GM21723 (cell line): ENCODE measurements around the gene PUM2.
"Not testable (repeated sequence)": the region's sequence is repeated elsewhere in the genome, so short reads cannot be mapped to it uniquely, and the experiment has no call there.

Source experiments
- ATAC-seq: cut with Tn5 transposase; IDR thresholded peaks from one replicate; pipeline ENCODE4 v1.9.1; 2021; ENCODE audit warnings: mild to moderate bottlenecking, moderate library complexity; ENCODE audit not compliant: unreplicated experiment

Gene PUM2

DNA sequence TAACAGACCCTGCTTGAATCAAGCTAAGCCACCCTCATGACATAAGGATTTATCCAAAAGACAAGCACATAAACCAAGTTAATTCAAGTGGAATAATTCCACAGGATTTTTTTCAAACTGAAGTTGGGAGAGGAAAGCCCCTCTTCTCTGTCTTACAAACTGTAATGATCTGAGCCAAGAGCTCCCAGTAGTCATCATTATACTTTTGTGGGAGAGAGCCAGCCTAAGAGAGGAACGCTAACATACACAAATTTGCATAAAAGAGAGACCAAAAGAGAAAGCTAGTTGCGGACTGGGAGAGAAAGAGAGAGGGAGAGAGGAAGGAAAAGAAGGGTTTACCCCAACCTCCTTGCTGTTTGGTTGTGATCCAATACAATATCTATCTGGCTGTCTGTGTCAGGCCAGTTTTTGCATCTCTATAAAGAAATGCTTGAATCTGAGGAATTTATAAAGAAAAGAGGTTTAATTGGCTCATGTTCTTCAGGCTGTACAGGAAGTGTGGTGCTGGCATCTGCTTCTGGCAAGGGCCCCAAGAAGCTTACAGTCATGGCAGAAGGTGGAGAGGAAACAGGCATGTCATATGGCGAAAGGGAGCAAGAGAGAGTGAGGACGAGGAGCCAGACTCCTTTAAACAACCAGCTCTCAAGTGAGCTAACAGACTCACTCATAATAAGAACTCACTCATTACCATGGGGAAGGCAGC, 20.8 kb upstream of the PUM2 start:
- no peak for ATAC-seq

- no peak for ATAC-seq
Observed at GRCh38 chr2:20370191-20370590, 19.5 kb upstream of the PUM2 start.

GRCh38 chr2:20369366-20369765, 18.7 kb upstream of the PUM2 start:
- no peak for ATAC-seq

- no peak for ATAC-seq
Observed at GRCh38 chr2:20368706-20369105, 18.1 kb upstream of the PUM2 start.

GRCh38 chr2:20367929-20368328, 17.3 kb upstream of the PUM2 start:
- not testable (repeated sequence) for ATAC-seq

- ATAC-seq: no peak
Observed at GRCh38 chr2:20366672-20367116, 16.1 kb upstream of the PUM2 start.

DNA sequence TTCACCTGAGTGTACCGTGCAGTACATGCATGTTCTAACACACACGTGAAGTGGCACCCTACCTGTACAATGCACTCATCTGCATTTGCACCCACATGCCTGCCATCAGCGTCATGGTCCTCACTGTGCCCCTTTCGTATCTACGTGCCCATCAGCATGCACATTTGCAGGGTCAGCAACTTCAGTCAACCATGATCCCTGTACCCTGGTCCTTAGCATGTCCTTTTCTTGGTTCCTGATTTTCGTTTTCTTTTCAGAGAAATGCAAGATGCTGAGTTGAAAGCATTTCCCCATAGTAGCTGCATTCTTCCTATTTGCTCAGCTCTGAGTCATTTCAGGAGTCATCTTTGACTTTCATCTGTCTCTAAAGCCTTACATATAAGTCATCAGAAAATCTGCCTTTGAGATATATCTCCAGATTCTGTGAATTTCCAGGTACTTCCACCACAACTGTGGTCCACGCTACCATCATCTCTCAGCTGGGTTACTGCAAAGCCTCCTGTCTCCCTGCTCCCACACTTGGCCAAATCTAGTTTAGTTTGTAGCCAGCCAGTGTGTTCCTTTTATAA, 14.7 kb upstream of the PUM2 start:
- peak; percentile 91 for ATAC-seq

DNA sequence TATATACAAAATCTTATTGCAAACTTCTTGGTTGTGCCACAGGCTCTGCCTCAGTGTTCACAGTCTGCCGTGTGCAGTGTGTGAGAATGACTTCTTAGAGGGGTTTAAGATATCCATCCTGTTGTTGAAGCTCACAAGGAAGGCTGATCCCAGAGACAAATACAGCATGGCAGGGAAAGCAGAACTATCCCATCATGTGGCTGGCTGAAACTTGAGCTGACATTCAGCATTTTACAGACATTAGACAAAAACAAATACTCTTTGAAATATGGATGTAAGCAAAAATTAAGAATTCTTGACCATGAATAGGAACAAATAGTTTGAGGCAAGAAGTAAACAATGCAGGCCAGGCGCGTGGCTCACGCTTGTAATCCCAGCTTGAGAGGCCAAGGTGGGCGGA, 12.9 kb upstream of the PUM2 start:
- no peak for ATAC-seq

- ATAC-seq: no peak
Observed at GRCh38 chr2:20362701-20363435, 12.2 kb upstream of the PUM2 start.

DNA sequence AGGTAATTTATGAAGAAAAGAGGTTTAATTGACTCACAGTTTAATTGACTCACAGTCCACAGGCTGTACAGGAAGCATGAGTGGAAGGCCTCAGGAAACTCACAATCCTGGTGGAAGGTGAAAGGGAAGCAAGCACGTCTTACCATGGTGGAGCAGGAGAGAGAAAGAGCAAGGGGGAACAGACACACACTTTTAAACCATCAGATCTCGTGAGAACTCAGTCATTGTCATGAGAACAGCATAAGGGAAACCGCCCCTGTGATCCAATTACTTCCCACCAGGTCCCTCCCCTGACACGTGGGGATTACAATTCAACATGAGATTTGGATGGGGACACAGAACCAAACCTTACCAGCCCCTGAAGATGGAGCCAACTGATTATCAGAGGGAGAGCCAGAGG, 11.2 kb upstream of the PUM2 start:
- ATAC-seq: no peak

- ATAC-seq: no peak
Observed at GRCh38 chr2:20359096-20359495, 8.5 kb upstream of the PUM2 start.

DNA sequence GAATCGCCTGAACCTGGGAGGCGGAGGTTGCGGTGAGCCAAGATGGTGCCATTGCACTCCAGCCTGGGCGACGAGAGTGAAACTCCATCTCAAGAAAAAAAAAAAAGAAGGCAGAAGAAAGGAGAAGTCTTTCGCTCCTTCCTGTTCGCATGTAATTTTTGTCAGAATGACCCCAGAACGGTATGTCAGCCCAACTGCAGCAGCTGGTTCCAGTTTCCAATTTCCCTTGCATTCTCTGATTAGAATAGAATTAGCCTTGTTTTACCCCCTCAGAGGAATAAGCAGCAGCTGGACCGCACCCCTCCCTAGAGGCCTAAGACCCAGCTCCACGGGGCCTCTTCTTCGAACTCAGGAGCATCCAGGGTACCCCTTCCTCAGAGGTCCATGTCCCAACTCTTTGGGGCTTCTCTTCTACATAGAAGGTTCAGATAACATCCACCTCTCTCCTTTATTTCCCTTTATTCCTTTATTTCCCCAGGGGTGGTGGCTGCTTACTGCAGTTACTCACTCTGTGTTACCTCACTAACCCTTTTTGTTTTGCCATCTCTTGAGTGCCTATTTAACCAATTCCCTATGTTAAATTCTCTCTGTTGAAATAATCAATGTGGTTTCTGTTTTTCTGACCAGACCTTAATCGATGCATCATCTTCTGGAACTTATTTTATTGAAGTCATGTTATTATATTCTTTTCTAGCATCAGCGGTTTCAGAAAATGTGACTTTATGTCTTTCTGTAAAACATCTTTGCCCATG, 7.2 kb upstream of the PUM2 start:
- no peak for ATAC-seq

DNA sequence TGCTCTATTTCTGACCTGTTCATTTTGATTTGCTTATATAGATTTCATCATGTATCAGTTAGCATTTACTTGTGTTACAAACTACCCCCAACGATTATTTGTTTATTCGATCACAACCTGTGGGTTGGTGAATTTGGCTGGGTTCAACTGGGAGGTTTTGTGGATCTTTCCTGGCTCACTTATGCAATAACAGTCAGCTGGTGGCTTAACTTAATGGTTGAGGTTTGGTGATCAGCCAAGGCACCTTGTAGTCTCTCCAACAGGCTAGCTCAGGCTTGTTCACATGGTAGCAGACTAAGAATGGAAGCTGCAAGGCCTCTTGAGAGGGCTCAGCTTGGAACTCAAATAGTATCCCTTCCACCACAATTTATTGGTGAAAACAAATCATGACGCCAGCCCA, 5.4 kb upstream of the PUM2 start:
- ATAC-seq: no peak

- ATAC-seq: no peak
Observed at GRCh38 chr2:20355131-20355530, 4.5 kb upstream of the PUM2 start.

GRCh38 chr2:20353241-20353992, 2.8 kb upstream of the PUM2 start:
- ATAC-seq: no peak

- ATAC-seq: no peak
Observed at GRCh38 chr2:20352581-20353216, 2.1 kb upstream of the PUM2 start.

GRCh38 chr2:20352230-20352578, 1.6 kb upstream of the PUM2 start:
- ATAC-seq: no peak

GRCh38 chr2:20351555-20352229, 1.0 kb upstream of the PUM2 start:
- ATAC-seq: no peak

- peak; percentile 37 for ATAC-seq
Observed at GRCh38 chr2:20350041-20350712, 467 bp downstream of the PUM2 start.
